NT2/D1 (cell line): ENCODE results near the gene CLEC4G.

Experiments used
- SUZ12 ChIP-seq: IDR thresholded peaks from 2 replicates; pipeline ENCODE4 v1.6.1; 2011; ENCODE audit not compliant: insufficient read length, insufficient read depth; ENCODE audit errors: extremely low read depth
- YY1 ChIP-seq: IDR thresholded peaks from 2 replicates; pipeline ENCODE4 v1.6.1; 2011; ENCODE audit not compliant: insufficient read length, insufficient read depth
- ZNF274 ChIP-seq: IDR thresholded peaks from 2 replicates; pipeline ENCODE4 v1.6.1; 2011; ENCODE audit warnings: mild to moderate bottlenecking, low read depth, low read length

DNA sequence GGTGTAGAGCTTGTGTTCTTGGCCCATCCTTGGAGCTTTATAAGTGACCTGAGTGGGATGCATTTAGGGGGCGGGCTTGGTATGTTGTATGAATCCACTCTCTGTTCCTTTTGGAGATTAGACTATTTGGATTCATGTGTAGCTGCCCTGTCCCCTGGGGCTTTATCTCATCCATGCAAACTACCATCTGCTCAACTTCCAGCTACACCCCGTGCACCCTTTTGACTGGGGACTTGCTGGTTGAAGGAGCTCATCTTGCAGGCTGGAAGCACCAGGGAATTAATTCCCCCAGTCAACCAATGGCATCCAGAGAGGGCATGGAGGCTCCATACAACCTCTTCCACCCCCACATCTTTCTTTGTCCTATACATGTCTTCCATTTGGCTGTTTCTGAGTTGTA, 37.3 kb upstream of the CLEC4G start:
- TF ChIP-seq YY1 = no peak
- no peak for TF ChIP-seq SUZ12
- TF ChIP-seq ZNF274 = no peak
